ENCODE measurements around the gene KIF12. TPM values are rescaled to one million over a fixed set of nuclear protein-coding genes. Genes with fewer than 3 reads are reported as not detected.

KIF12 gene
- total and polyA plus RNA-seq, 2 of the 13 experiments (the other 11 are each of a cell fraction or from before 2014, with no cell fraction given) = 1.8 to 12.5 TPM

GRCh38 chr9:114102484-114102883, 3.4 kb upstream of the KIF12 start:
- no peak for ATAC-seq
- POLR2A ChIA-PET = no interaction called here
- BruUV-seq (replicated peaks) = no TSS peak

DNA sequence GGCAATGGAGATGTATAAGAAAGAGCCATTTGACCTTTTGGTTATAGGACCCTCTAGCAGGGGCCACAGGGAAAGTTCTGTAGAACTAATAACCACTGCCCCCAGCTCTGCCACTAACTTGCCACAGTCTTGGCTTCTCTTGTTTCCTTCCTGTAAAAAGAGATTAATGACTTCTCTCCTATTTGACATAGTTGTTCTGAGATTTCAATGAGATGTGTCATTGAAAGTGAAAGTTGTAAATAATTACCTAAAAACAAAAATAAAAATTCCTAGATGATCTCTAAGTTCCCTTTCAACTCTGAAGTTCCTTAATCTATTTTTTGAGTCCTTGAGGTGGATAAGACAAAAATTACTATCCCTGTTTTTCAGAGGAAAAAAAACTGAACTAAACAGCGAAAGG, 1.4 kb upstream of the KIF12 start:
- FAIRE-seq (no peak), DNase-seq (ENCODE audit: low spot score) (no peak), ATAC-seq (no peak)
- no TSS peak for BruUV-seq (replicated peaks)
- Histone ChIP-seq H3K9ac (ENCODE audit: insufficient read depth, low read depth, low read length) (no peak overlapping the region), H4K20me1 (ENCODE audit: insufficient read depth, low read length) (no peaks in the 10 kb centered on the region), H3K36me3 (replicated peaks in 1 of 2; ENCODE audit: control insufficient read depth in 1 of 2, insufficient read depth in 2 of 2, low read length in 2 of 2) (peaks cover 0 to under 1% of the 10 kb centered on the region in 2 experiments; a peak in 1 of 5 replicates), H3K9me3 (ENCODE audit: low read length) (peaks cover 13% of the 10 kb centered on the region), H3K27ac (ENCODE audit: extremely low read length, insufficient read depth, low read length) (no peak overlapping the region), H3K4me1 (ENCODE audit: insufficient read depth, low read length) (peaks cover 53% of the 10 kb centered on the region), H3K4me3 (replicated peaks in 1 of 3; ENCODE audit: insufficient read depth in 1 of 3, low read depth in 2 of 3, low read length in 3 of 3) (no peak overlapping the region), H2AFZ (ENCODE audit: low read length) (no peak overlapping the region), H3K27me3 (ENCODE audit: control insufficient read depth in 1 of 2, insufficient read depth in 2 of 2, low read length in 2 of 2) (no peaks in the 10 kb centered on the region), H3K4me2 (ENCODE audit: low read depth, low read length) (no peak overlapping the region), H3K79me2 (ENCODE audit: insufficient read depth, low read length) (no peaks in the 10 kb centered on the region)
- CTCF ChIA-PET (ENCODE audit: low intra/inter-chr PET ratio, low total read pairs) = no interaction called here
- TF ChIP-seq ZNF83 (CRISPR knock-in tag; IDR thresholded peaks at IDR 0.05; ENCODE audit: borderline replicate concordance) (no peak), TRIM24 (CRISPR knock-in tag; IDR thresholded peaks at IDR 0.05) (no peak), SKI (IDR thresholded peaks at IDR 0.05; ENCODE audit: partially characterized antibody) (no peak), NBN (conservative IDR thresholded peaks at IDR 0.05) (no peak), ZSCAN9 (CRISPR knock-in tag; IDR thresholded peaks at IDR 0.05; ENCODE audit: borderline replicate concordance) (no peak)
- whole genome bisulfite sequencing (ENCODE audit: low lambda C conversion rate) = 90% methylated on average over 1 of the region's 1 CpG
- POLR2A ChIA-PET = interaction anchor here (0.9 to 1.9 kb wide), 3 partner anchors 12 to 54 kb away, joined by 3 to 14 read pairs (median 4); partner anchors contain the start of gene COL27A1
- intact Hi-C loops (cut with micrococcal nuclease; ENCODE audit: unreplicated experiment) = no loop called here
- in situ Hi-C loops (cut with HindIII; ENCODE audit: extremely low pct_ligation_motif_present, low pct_unique_long_range_greater_than_20kb) = no loop called here

More at GRCh38 chr9:114102484-114102883, 3.4 kb upstream of the KIF12 start:
- TF ChIP-seq ZNF597 (CRISPR knock-in tag; IDR thresholded peaks at IDR 0.05) (no peak), ZNF615 (CRISPR knock-in tag; IDR thresholded peaks at IDR 0.05; ENCODE audit: borderline replicate concordance) (no peak), ZNF317 (CRISPR knock-in tag; IDR thresholded peaks at IDR 0.05) (peak; percentile 100)
- H3K27ac ChIP-seq (ENCODE audit: extremely low read length, insufficient read depth, low read length) = no peak overlapping the region
- no peaks in the 10 kb centered on the region for H3K36me3 ChIP-seq (replicated peaks in 1 of 2; ENCODE audit: control insufficient read depth in 1 of 2, insufficient read depth in 2 of 2, low read length in 2 of 2)
- H3K27me3 ChIP-seq (ENCODE audit: control insufficient read depth in 1 of 2, insufficient read depth in 2 of 2, low read length in 2 of 2) = no peaks in the 10 kb centered on the region
- H4K20me1 ChIP-seq (ENCODE audit: insufficient read depth, low read length) = no peaks in the 10 kb centered on the region
- no peak overlapping the region for H3K9ac ChIP-seq (ENCODE audit: insufficient read depth, low read depth, low read length)
- no peak for DNase-seq (ENCODE audit: low spot score)
- no peak for FAIRE-seq
- peaks cover 13% of the 10 kb centered on the region for H3K9me3 ChIP-seq (ENCODE audit: low read length)
- H3K4me2 ChIP-seq (ENCODE audit: low read depth, low read length) = no peak overlapping the region
- H2AFZ ChIP-seq (ENCODE audit: low read length) = no peak overlapping the region
- peaks cover 41% of the 10 kb centered on the region for H3K4me1 ChIP-seq (ENCODE audit: insufficient read depth, low read length)
- in situ Hi-C loops (cut with HindIII; ENCODE audit: extremely low pct_ligation_motif_present, low pct_unique_long_range_greater_than_20kb) (no loop called here), intact Hi-C loops (cut with micrococcal nuclease; ENCODE audit: unreplicated experiment) (no loop called here)
- H3K4me3 ChIP-seq (replicated peaks in 1 of 3; ENCODE audit: insufficient read depth in 1 of 3, low read depth in 2 of 3, low read length in 3 of 3) = no peak overlapping the region
- H3K79me2 ChIP-seq (ENCODE audit: insufficient read depth, low read length) = no peaks in the 10 kb centered on the region
- CTCF ChIA-PET (ENCODE audit: low intra/inter-chr PET ratio, low total read pairs) = no interaction called here
